IMR-90 (cell line): ENCODE measurements around the gene ZNF791. TPM values are rescaled to one million over a fixed set of nuclear protein-coding genes. Genes with fewer than 3 reads are reported as not detected.

ENCODE experiments used
- ATAC-seq: fragments of 200-7000 bp; cut with Tn5 transposase; 2 replicates; pipeline ENCODE4 v1.9.1; 2020; ENCODE audit warnings: low read depth, mild to moderate bottlenecking, moderate library complexity
- BruUV-seq: library from RNA; stranded (reverse); fragments of 400-500 nt; replicated peaks from 2 replicates; lab custom pipeline; 2021; lab: Mats Ljungman, UMichigan
- CTCF ChIA-PET: fragments of 300-600 bp; formaldehyde crosslinking; extraction: SDS; loops from one replicate; lab custom pipeline; 2021; ENCODE audit warnings: antibody characterized with exemption; lab: Yijun Ruan, JAX
- POLR2A ChIA-PET: fragments of 300-600 bp; sonication (Branson Sonifier 250); formaldehyde crosslinking; loops from one replicate; lab custom pipeline; 2022; ENCODE audit warnings: antibody characterized with exemption; ENCODE audit not compliant: unreplicated experiment; lab: Charles Lee
- DNase-seq: peaks from one replicate; pipeline ENCODE4 v3.0.0; 2013
- H2AFZ ChIP-seq: replicated peaks from 2 replicates; pipeline ENCODE3; 2013; ENCODE audit warnings: low read length, mild to moderate bottlenecking; ENCODE audit not compliant: poor library complexity
- H2AK5ac ChIP-seq: 2 replicates; pipeline ENCODE4 v1.6.1; 2013; ENCODE audit warnings: low read depth, low read length, inconsistent platforms
- H2AK9ac ChIP-seq: replicated peaks from 2 replicates; pipeline ENCODE3; 2013; ENCODE audit warnings: mild to moderate bottlenecking, low read depth, low read length, moderate library complexity; ENCODE audit not compliant: poor library complexity
- H2BK120ac ChIP-seq: 2 replicates; pipeline ENCODE4 v1.6.1; 2013; ENCODE audit warnings: low read depth, low read length, inconsistent platforms
- H2BK15ac ChIP-seq: 3 replicates; pipeline ENCODE4 v1.6.1; 2013; ENCODE audit warnings: low read depth, low read length, inconsistent platforms
- H2BK20ac ChIP-seq: 2 replicates; pipeline ENCODE4 v1.6.1; 2013; ENCODE audit warnings: low read depth, mild to moderate bottlenecking, inconsistent platforms, low read length, moderate library complexity
- H2BK5ac ChIP-seq: 2 replicates; pipeline ENCODE4 v1.6.1; 2013; ENCODE audit warnings: mild to moderate bottlenecking, low read depth, low read length, inconsistent platforms; ENCODE audit not compliant: poor library complexity, severe bottlenecking
- H3K14ac ChIP-seq: replicated peaks from 2 replicates; pipeline ENCODE4 v1.6.1; 2013; ENCODE audit warnings: low read depth, low read length, inconsistent platforms
- H3K18ac ChIP-seq: 2 replicates; pipeline ENCODE4 v1.6.1; 2013; ENCODE audit warnings: low read depth, low read length, control low read depth
- H3K23ac ChIP-seq: 2 replicates; pipeline ENCODE4 v1.6.1; 2013; ENCODE audit warnings: low read depth, low read length, inconsistent platforms
- H3K27ac ChIP-seq: 2 replicates; pipeline ENCODE4 v1.5.1; 2013; ENCODE audit warnings: mild to moderate bottlenecking, control low read depth, low read length; ENCODE audit not compliant: insufficient read depth
- H3K27me3 ChIP-seq: 2 replicates; pipeline ENCODE4 v1.6.1; 2013; ENCODE audit warnings: low read length; ENCODE audit not compliant: control insufficient read depth, insufficient read depth
- H3K36me3 ChIP-seq: 2 replicates; pipeline ENCODE4 v1.6.1; 2013; ENCODE audit warnings: low read length, mixed read lengths; ENCODE audit not compliant: control insufficient read depth, insufficient read depth
- H3K4ac ChIP-seq: 2 replicates; pipeline ENCODE4 v1.6.1; 2013; ENCODE audit warnings: low read depth, low read length, inconsistent platforms
- H3K4me1 ChIP-seq: 2 replicates; pipeline ENCODE4 v1.6.1; 2013; ENCODE audit warnings: low read length, mixed read lengths; ENCODE audit not compliant: control insufficient read depth, insufficient read depth
- H3K4me2 ChIP-seq: 2 replicates; pipeline ENCODE4 v1.6.1; 2013; ENCODE audit warnings: low read depth, mild to moderate bottlenecking, control low read depth, low read length, moderate library complexity
- H3K4me3 ChIP-seq: 2 replicates; pipeline ENCODE4 v1.5.1; 2013; ENCODE audit warnings: low read depth, mild to moderate bottlenecking, control low read depth, low read length, moderate library complexity; ENCODE audit not compliant: insufficient read depth
- H3K56ac ChIP-seq: 2 replicates; pipeline ENCODE4 v1.6.1; 2013; ENCODE audit warnings: low read length, inconsistent platforms; ENCODE audit not compliant: insufficient read depth; ENCODE audit errors: extremely low read depth
- H3K79me1 ChIP-seq, 2 experiments: 2 replicates each; pipeline ENCODE4 v1.6.1; 2013; ENCODE audit warnings: low read length in 2 of 2, inconsistent platforms in 1 of 2, low read depth in 1 of 2
- H3K9ac ChIP-seq: 2 replicates; pipeline ENCODE4 v1.6.1; 2013; ENCODE audit warnings: low read depth, low read length, control low read depth
- H3K9me1 ChIP-seq: 2 replicates; pipeline ENCODE4 v1.6.1; 2013; ENCODE audit warnings: low read length, inconsistent platforms; ENCODE audit not compliant: insufficient read depth
- H3K9me3 ChIP-seq: 2 replicates; pipeline ENCODE4 v1.6.1; 2013; ENCODE audit warnings: low read length; ENCODE audit not compliant: control insufficient read depth, insufficient read depth
- H4K20me1 ChIP-seq: 2 replicates; pipeline ENCODE4 v1.6.1; 2013; ENCODE audit warnings: low read length, inconsistent platforms; ENCODE audit not compliant: insufficient read depth
- H4K5ac ChIP-seq: 2 replicates; pipeline ENCODE4 v1.6.1; 2013; ENCODE audit warnings: mild to moderate bottlenecking, low read depth, low read length, control low read depth
- H4K8ac ChIP-seq, 2 experiments: 2 replicates each; pipeline ENCODE4 v1.6.1; 2013; ENCODE audit warnings: low read depth in 2 of 2, low read length in 2 of 2, control low read depth in 1 of 2, inconsistent platforms in 1 of 2
- H4K91ac ChIP-seq: 2 replicates; pipeline ENCODE4 v1.6.1; 2013; ENCODE audit warnings: low read depth, low read length, inconsistent platforms; ENCODE audit not compliant: insufficient read depth
- CEBPB ChIP-seq: IDR thresholded peaks from 2 replicates; pipeline ENCODE4 v1.6.1; 2012; ENCODE audit warnings: low read depth, low read length, improper control_type of control experiment
- CHD1 ChIP-seq: IDR thresholded peaks from 2 replicates; pipeline ENCODE4 v1.6.1; 2012; ENCODE audit warnings: low read depth, low read length, improper control_type of control experiment
- POLR2A ChIP-seq: IDR thresholded peaks from 2 replicates; pipeline ENCODE4 v1.6.1; 2012; ENCODE audit warnings: mild to moderate bottlenecking, low read depth, low read length
- RAD21 ChIP-seq: IDR thresholded peaks from 2 replicates; pipeline ENCODE4 v1.6.1; 2012; ENCODE audit warnings: low read length, improper control_type of control experiment
- WGBS, 2 experiments: methylation state at CpG; one replicate each; pipeline versions ENCODE4 v1.1.5 to v1.1.7; 2013; ENCODE audit warnings: missing lambda C conversion rate in 2 of 2; ENCODE audit not compliant: insufficient read length in 1 of 2; ENCODE audit errors: extremely low coverage in 2 of 2; 5-methylcytosine and 5-hydroxymethylcytosine counted together
- dilution Hi-C: fragments of 300-500 bp; cut with HindIII; formaldehyde crosslinking; loops from one replicate; pipeline ENCODE4 v1.14.3; 2018; ENCODE audit warnings: low sequenced_read_pairs; ENCODE audit not compliant: unreplicated experiment
- in situ Hi-C: fragments of 300-500 bp; cut with MboI; formaldehyde crosslinking; loops from 3 replicates; pipeline ENCODE4 v1.14.3; 2019; ENCODE audit warnings: low sequenced_read_pairs, inconsistent platforms, mixed read lengths
- intact Hi-C: fragments of 100-400 bp; cut with micrococcal nuclease; formaldehyde crosslinking; loops from 2 replicates; pipeline ENCODE4 v1.10.0; 2022
- polyA plus RNA-seq, 3 experiments: library from polyadenylated mRNA; depleted of rRNA; stranded (reverse); fragments of >200 nt; gene quantifications; 2 replicates each; pipeline ENCODE4 v1.2.3, GENCODE V29; 2012; ENCODE audit warnings: low replicate concordance in 1 of 3
- total RNA-seq: library from RNA; depleted of rRNA; stranded (reverse); fragments of >200 nt; gene quantifications from 2 replicates; pipeline ENCODE4 v1.2.3, GENCODE V29; 2012
- TF ChIP-seq, protein P1 (sequence below): conservative IDR thresholded peaks from 2 replicates; pipeline ENCODE4 v1.5.1; 2012; ENCODE audit warnings: mild to moderate bottlenecking, low read depth, low read length, improper control_type of control experiment

ZNF791 gene
- total and polyA plus RNA-seq, 2 of the 4 experiments (the other 2 are of a cell fraction) = 7.1 to 15.8 TPM

DNA sequence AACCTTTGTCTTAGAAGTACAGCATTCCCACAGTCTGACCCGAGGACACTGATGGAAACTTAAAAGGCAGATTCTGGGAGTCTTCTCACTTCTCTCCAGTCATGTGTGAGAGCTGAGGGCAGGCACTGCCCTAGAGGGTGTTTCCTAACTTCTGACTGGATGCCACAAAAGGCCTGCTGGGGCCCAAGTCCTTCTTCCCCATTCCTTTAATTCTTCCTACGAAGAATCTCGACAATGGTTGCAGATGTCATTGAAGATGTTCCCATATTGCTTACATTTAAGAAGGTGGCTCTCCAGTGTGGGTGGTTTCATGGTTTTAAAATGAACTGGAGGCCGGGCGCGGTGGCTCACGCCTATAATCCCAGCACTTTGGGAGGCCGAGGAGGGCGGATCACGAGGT, 32.1 kb upstream of the ZNF791 start:
- no peak overlapping the region for H2BK5ac ChIP-seq
- H2AK5ac ChIP-seq = no peak overlapping the region
- no peak overlapping the region for H2BK15ac ChIP-seq
- intact Hi-C loops = no loop called here
- no TSS peak for BruUV-seq
- no peaks in the 10 kb centered on the region; the same call in 1 of the 2 replicates for H3K4me1 ChIP-seq
- CTCF ChIA-PET = interaction anchor here (0.7 kb wide), 1 partner anchor 217 kb away, joined by 4 read pairs; no protein-coding TSS in a partner anchor
- dilution Hi-C loops = no loop called here
- 100% methylated on average over 1 of the region's 10 CpGs; no CpG with 5 or more reads in 1 of the 2 experiments for WGBS, 2 experiments
- no peaks in the 10 kb centered on the region for H4K20me1 ChIP-seq
- no peak overlapping the region for H4K91ac ChIP-seq
- no peaks in the 10 kb centered on the region for H3K9me1 ChIP-seq
- no peak for DNase-seq
- no peak overlapping the region for H3K18ac ChIP-seq
- no peak overlapping the region for H3K4me3 ChIP-seq
- no peak overlapping the region for H2BK120ac ChIP-seq
- no peak overlapping the region for H3K4me2 ChIP-seq
- POLR2A ChIA-PET = no interaction called here
- no peak overlapping the region for H4K5ac ChIP-seq
- H3K27ac ChIP-seq = no peak overlapping the region
- 0 out of 4 replicates have a peak, but pooled peaks cover 0 to 3% of the 10 kb centered on the region in 2 experiments for H3K79me1 ChIP-seq
- TF ChIP-seq RAD21 = no peak
- TF ChIP-seq, protein P1, sequence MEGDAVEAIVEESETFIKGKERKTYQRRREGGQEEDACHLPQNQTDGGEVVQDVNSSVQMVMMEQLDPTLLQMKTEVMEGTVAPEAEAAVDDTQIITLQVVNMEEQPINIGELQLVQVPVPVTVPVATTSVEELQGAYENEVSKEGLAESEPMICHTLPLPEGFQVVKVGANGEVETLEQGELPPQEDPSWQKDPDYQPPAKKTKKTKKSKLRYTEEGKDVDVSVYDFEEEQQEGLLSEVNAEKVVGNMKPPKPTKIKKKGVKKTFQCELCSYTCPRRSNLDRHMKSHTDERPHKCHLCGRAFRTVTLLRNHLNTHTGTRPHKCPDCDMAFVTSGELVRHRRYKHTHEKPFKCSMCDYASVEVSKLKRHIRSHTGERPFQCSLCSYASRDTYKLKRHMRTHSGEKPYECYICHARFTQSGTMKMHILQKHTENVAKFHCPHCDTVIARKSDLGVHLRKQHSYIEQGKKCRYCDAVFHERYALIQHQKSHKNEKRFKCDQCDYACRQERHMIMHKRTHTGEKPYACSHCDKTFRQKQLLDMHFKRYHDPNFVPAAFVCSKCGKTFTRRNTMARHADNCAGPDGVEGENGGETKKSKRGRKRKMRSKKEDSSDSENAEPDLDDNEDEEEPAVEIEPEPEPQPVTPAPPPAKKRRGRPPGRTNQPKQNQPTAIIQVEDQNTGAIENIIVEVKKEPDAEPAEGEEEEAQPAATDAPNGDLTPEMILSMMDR = no peak
- no peak for TF ChIP-seq POLR2A
- TF ChIP-seq CEBPB = no peak
- TF ChIP-seq CHD1 = no peak
- no peak overlapping the region for H3K4ac ChIP-seq
- no peak overlapping the region for H3K9ac ChIP-seq
- H2AK9ac ChIP-seq = no peak overlapping the region
- H3K27me3 ChIP-seq = no peaks in the 10 kb centered on the region
- H2BK20ac ChIP-seq = no peak overlapping the region
- peaks cover 36% of the 10 kb centered on the region for H3K36me3 ChIP-seq
- peaks cover 37% of the 10 kb centered on the region for H3K9me3 ChIP-seq
- in situ Hi-C loops = no loop called here
- H3K23ac ChIP-seq = no peak overlapping the region
- no peak overlapping the region for H4K8ac ChIP-seq
- H2AFZ ChIP-seq = no peak overlapping the region
- ATAC-seq = no peak
- H3K14ac ChIP-seq = no peak overlapping the region
- H3K56ac ChIP-seq = no peak overlapping the region
